CD4-positive, CD25-positive, alpha-beta regulatory T cell (primary cell): ENCODE data around the gene ANO8. TPM values are rescaled to one million over a fixed set of nuclear protein-coding genes. Genes with fewer than 3 reads are reported as not detected.
"Not testable (repeated sequence)": the region's sequence is repeated elsewhere in the genome, so short reads cannot be mapped to it uniquely, and the experiment has no call there.

Experiments used
- ATAC-seq, 2 donors: fragments of 150-1000 bp; cut with Tn5 transposase; one replicate each; pipeline ENCODE4 v1.10.0; 2021; ENCODE audit warnings: low read depth in 2 of 2, moderate number of reproducible peaks in 2 of 2, moderate library complexity in 1 of 2
- DNase-seq, 3 donors: peaks; one replicate each; pipeline versions ENCODE4 v3.0.0 to v3.0.0-alpha.2; 2012 to 2022; ENCODE audit warnings: mixed read lengths in 1 of 3
- H3K27ac ChIP-seq: one replicate; pipeline ENCODE4 v1.7.0; 2013; ENCODE audit warnings: mild to moderate bottlenecking, low read length; ENCODE audit not compliant: insufficient read depth, poor library complexity, severe bottlenecking
- H3K27me3 ChIP-seq: one replicate; pipeline ENCODE4 v1.7.0; 2013; ENCODE audit warnings: low read length; ENCODE audit not compliant: control insufficient read depth, insufficient read depth
- H3K36me3 ChIP-seq: one replicate; pipeline ENCODE4 v1.7.0; 2013; ENCODE audit warnings: mild to moderate bottlenecking, low read length, moderate library complexity; ENCODE audit not compliant: control insufficient read depth, insufficient read depth
- H3K4me1 ChIP-seq: 2 replicates; pipeline ENCODE4 v1.7.0; 2013; ENCODE audit warnings: mild to moderate bottlenecking, low read length; ENCODE audit not compliant: insufficient read depth, control insufficient read depth, poor library complexity, severe bottlenecking
- H3K4me3 ChIP-seq: one replicate; pipeline ENCODE4 v1.7.0; 2013; ENCODE audit warnings: low read depth, mild to moderate bottlenecking, low read length, moderate library complexity
- H3K9me3 ChIP-seq, 2 experiments: 1 replicate in 1 of 2; 2 replicates in 1 of 2; pipeline ENCODE4 v1.7.0; 2013; ENCODE audit warnings: low read length in 2 of 2, mild to moderate bottlenecking in 1 of 2, moderate library complexity in 1 of 2; ENCODE audit not compliant: control insufficient read depth in 2 of 2
- H3K27ac Mint-ChIP-seq, 3 donors: one replicate each; pipeline ENCODE4 v1.8.0; 2020 to 2022; ENCODE audit warnings: mild to moderate bottlenecking in 3 of 3, mixed read lengths in 3 of 3, moderate library complexity in 2 of 3
- H3K27me3 Mint-ChIP-seq: one replicate; pipeline ENCODE4 v1.8.0; 2022; ENCODE audit warnings: mild to moderate bottlenecking, mixed read lengths
- H3K36me3 Mint-ChIP-seq: one replicate; pipeline ENCODE4 v1.8.0; 2020; ENCODE audit warnings: mixed read lengths
- H3K4me1 Mint-ChIP-seq, 4 donors: one replicate each; pipeline ENCODE4 v1.8.0; 2020 to 2022; ENCODE audit warnings: mixed read lengths in 4 of 4, mild to moderate bottlenecking in 1 of 4
- H3K4me3 Mint-ChIP-seq, 4 donors: one replicate each; pipeline ENCODE4 v1.8.0; 2020 to 2022; ENCODE audit warnings: mild to moderate bottlenecking in 4 of 4, mixed read lengths in 4 of 4, moderate library complexity in 3 of 4
- H3K9me3 Mint-ChIP-seq, 7 donors: one replicate each; pipeline ENCODE4 v1.8.0; 2020 to 2022; ENCODE audit warnings: mixed read lengths in 7 of 7, mild to moderate bottlenecking in 3 of 7, moderate library complexity in 2 of 7
- polyA plus RNA-seq, 4 donors: library from polyadenylated mRNA; unstranded; fragments of 300-500 nt; fragmentation: Illumina TruSeq; gene quantifications; one replicate each; pipeline ENCODE4 v1.2.3, GENCODE V29; 2021
- total RNA-seq: library from RNA; stranded (reverse); gene quantifications from one replicate; pipeline ENCODE4 v1.2.3, GENCODE V29; 2022

The ANO8 gene
- total and polyA plus RNA-seq, 5 donors from 2014 or later = 0.06 to 17.8 (median 0.10) TPM; not detected in 1

- not testable (repeated sequence) for H3K27me3 ChIP-seq, H3K36me3 Mint-ChIP-seq, H3K9me3 ChIP-seq, H3K27ac ChIP-seq, H3K36me3 ChIP-seq, ATAC-seq, H3K4me1 Mint-ChIP-seq, H3K4me3 ChIP-seq, DNase-seq, H3K9me3 Mint-ChIP-seq, H3K4me1 ChIP-seq, H3K4me3 Mint-ChIP-seq
- H3K27ac Mint-ChIP-seq = peak overlapping the region in 1 of 3 donors; percentile 37
- peaks cover 21% of the 10 kb centered on the region for H3K27me3 Mint-ChIP-seq
Observed at GRCh38 chr19:17363852-17364605, 29.4 kb upstream of the ANO8 start.

GRCh38 chr19:17359905-17360800 lies 25.5 kb upstream of the ANO8 start:
- Mint-ChIP-seq H3K27ac (peak overlapping the region in 1 of 3 donors; percentile 29), H3K27me3 (peaks cover 16% of the 10 kb centered on the region), H3K4me1 (peaks cover 0 to 2% (median 0%) of the 10 kb centered on the region in 4 donors), H3K4me3 (no peak overlapping the region), H3K36me3 (no peaks in the 10 kb centered on the region), H3K9me3 (peaks cover 0 to 1% (median 0%) of the 10 kb centered on the region in 7 donors)
- DNase-seq = no peak
- H3K36me3 ChIP-seq = no peaks in the 10 kb centered on the region
- no peaks in the 10 kb centered on the region for H3K27me3 ChIP-seq
- no peaks in the 10 kb centered on the region for H3K9me3 ChIP-seq
- H3K4me1 ChIP-seq = no peaks in the 10 kb centered on the region
- ATAC-seq = no peak
- H3K27ac ChIP-seq = no peak overlapping the region
- no peak overlapping the region for H3K4me3 ChIP-seq

- no peak overlapping the region for H3K4me3 ChIP-seq
- no peaks in the 10 kb centered on the region for H3K36me3 ChIP-seq
- peaks cover 0 to 1% (median 0%) of the 10 kb centered on the region in 7 donors for H3K9me3 Mint-ChIP-seq
- no peaks in the 10 kb centered on the region for H3K27me3 ChIP-seq
- H3K9me3 ChIP-seq = no peaks in the 10 kb centered on the region
- no peaks in the 10 kb centered on the region for H3K4me1 ChIP-seq
- no peak overlapping the region for H3K27ac Mint-ChIP-seq
- no peak overlapping the region for H3K27ac ChIP-seq
- H3K36me3 Mint-ChIP-seq = no peaks in the 10 kb centered on the region
- no peak overlapping the region for H3K4me3 Mint-ChIP-seq
- H3K4me1 Mint-ChIP-seq = peaks cover 0 to 2% (median 0%) of the 10 kb centered on the region in 4 donors
- DNase-seq = no peak
- peaks cover 12% of the 10 kb centered on the region for H3K27me3 Mint-ChIP-seq
- ATAC-seq = no peak
Observed at GRCh38 chr19:17358395-17358794, 23.7 kb upstream of the ANO8 start.

- Histone ChIP-seq H3K36me3 (no peaks in the 10 kb centered on the region), H3K27ac (no peak overlapping the region), H3K4me3 (no peak overlapping the region), H3K9me3 (no peaks in the 10 kb centered on the region), H3K4me1 (no peaks in the 10 kb centered on the region), H3K27me3 (no peaks in the 10 kb centered on the region)
- Mint-ChIP-seq H3K9me3 (peaks cover 0 to 1% (median 0%) of the 10 kb centered on the region in 7 donors), H3K36me3 (no peaks in the 10 kb centered on the region), H3K4me3 (no peak overlapping the region), H3K27me3 (peaks cover 15% of the 10 kb centered on the region), H3K4me1 (peaks cover 0 to 2% (median 0%) of the 10 kb centered on the region in 4 donors), H3K27ac (no peak overlapping the region)
- DNase-seq = no peak
- no peak for ATAC-seq
Observed at GRCh38 chr19:17357724-17358123, 23.1 kb upstream of the ANO8 start.

DNA sequence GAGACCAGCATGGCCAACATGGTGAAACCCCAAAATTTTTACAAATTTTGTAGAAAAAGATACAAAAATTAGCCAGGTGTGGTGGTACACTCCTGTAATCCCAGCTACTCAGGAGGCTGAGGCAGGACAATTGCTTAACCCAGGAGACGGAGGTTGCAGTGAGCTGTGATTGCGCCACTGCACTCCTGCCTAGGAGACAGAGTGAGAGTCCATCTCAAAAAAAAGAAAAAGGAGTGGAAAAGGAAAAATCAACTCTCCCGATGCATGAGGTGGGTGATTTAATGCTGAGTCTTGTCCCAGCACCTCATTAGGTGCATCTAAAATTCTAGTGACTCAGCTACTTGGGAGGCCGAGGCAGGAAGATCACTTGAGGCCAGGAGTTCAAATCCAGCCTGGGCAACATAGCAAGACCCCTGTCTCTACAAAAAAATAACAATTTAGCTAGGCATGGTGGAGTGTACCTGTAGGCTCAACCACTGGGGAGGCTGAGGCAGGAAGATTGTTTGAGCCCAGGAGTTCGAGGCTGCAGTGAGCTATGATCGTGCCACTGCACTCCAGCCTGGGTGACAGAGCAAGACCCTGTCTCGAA lies 22.5 kb upstream of the ANO8 start:
- Histone ChIP-seq H3K4me3 (no peak overlapping the region), H3K27me3 (no peaks in the 10 kb centered on the region), H3K27ac (no peak overlapping the region), H3K4me1 (no peaks in the 10 kb centered on the region), H3K36me3 (no peaks in the 10 kb centered on the region), H3K9me3 (no peaks in the 10 kb centered on the region)
- Mint-ChIP-seq H3K36me3 (no peaks in the 10 kb centered on the region), H3K9me3 (peaks cover 0 to 1% (median 0%) of the 10 kb centered on the region in 7 donors), H3K27me3 (peaks cover 13% of the 10 kb centered on the region), H3K27ac (no peak overlapping the region), H3K4me1 (no peaks in the 10 kb centered on the region), H3K4me3 (no peak overlapping the region)
- no peak for ATAC-seq
- no peak for DNase-seq

DNA sequence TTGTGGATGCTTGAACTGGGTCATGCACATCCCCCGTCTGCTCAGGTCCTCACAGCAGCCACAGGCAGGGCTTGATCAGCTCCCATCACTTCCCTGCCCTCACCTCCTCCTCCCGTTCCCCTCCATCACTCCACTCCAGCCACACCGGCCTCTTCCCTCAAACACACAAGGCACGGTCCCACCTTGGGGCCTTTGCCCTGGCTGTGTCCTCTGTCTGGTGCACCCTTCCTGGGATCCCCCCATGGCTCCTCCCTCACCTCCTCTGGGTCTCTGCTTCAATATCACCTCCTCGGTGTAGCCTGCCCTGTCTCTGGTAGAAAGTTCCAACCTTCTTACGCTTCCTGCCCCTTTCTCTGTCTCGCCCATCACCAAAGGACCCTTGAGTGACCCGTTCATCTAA lies 18.7 kb upstream of the ANO8 start:
- Histone ChIP-seq H3K36me3 (no peaks in the 10 kb centered on the region), H3K4me3 (no peak overlapping the region), H3K9me3 (no peaks in the 10 kb centered on the region), H3K27ac (no peak overlapping the region), H3K4me1 (no peaks in the 10 kb centered on the region), H3K27me3 (no peaks in the 10 kb centered on the region)
- Mint-ChIP-seq H3K4me3 (no peak overlapping the region), H3K27me3 (peaks cover 22% of the 10 kb centered on the region), H3K4me1 (peaks cover 0 to 4% (median 0%) of the 10 kb centered on the region in 4 donors), H3K9me3 (peaks cover 0 to 1% (median 0%) of the 10 kb centered on the region in 7 donors), H3K27ac (no peak overlapping the region), H3K36me3 (no peaks in the 10 kb centered on the region)
- ATAC-seq (no peak), DNase-seq (no peak)

DNA sequence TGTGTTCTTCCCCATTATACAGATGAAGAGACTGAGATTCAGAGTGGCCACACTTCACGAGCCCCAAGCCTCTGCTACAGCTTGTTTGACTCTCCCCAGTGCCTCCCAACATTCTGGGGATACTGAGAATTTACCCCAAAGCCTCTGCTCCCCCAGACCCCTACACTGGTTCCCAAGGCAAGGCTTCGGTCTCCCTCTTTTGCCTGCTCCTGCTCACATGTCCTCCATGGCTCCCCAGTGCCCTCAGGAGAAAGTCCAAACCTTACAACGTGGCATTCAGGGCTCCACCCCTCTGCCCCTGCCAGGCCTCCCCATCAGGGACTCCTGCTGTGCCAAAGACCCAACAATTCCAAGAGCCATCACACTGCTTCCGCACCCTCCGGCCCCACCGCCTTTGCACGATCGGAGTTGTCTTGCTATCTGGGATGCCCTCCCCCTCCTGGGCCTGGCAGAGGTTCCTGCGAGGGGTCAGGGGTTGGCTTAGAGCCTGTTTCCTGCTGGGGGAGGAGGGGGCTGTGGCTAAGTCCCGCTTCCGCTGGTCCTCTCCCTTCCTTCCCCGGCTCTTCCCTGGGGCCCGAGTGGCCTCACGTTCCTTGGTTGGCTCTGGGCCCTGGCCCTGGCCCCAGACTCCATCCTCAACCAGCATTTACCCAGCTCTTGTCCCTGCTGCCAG lies 18.1 kb upstream of the ANO8 start:
- no peaks in the 10 kb centered on the region for H3K36me3 ChIP-seq
- H3K9me3 ChIP-seq = no peaks in the 10 kb centered on the region
- Mint-ChIP-seq H3K4me3 (no peak overlapping the region), H3K27ac (peak overlapping the region in 1 of 3 donors; percentile 69), H3K4me1 (peaks cover 0 to 4% (median 0%) of the 10 kb centered on the region in 4 donors), H3K36me3 (no peaks in the 10 kb centered on the region), H3K9me3 (peaks cover 0 to 1% (median 0%) of the 10 kb centered on the region in 7 donors), H3K27me3 (peaks cover 22% of the 10 kb centered on the region)
- no peaks in the 10 kb centered on the region for H3K4me1 ChIP-seq
- H3K27ac ChIP-seq = no peak overlapping the region
- H3K4me3 ChIP-seq = no peak overlapping the region
- ATAC-seq (no peak), DNase-seq (no peak)
- no peaks in the 10 kb centered on the region for H3K27me3 ChIP-seq
